NCI-H2171 (cell line): ENCODE results near the gene RARG.
"Not testable (repeated sequence)": the region's sequence is repeated elsewhere in the genome, so short reads cannot be mapped to it uniquely, and the experiment has no call there.

ENCODE experiments used
- DNase-seq: peaks from one replicate; lab custom pipeline; 2025; lab: John Stamatoyannopoulos, UW

Gene RARG

DNA sequence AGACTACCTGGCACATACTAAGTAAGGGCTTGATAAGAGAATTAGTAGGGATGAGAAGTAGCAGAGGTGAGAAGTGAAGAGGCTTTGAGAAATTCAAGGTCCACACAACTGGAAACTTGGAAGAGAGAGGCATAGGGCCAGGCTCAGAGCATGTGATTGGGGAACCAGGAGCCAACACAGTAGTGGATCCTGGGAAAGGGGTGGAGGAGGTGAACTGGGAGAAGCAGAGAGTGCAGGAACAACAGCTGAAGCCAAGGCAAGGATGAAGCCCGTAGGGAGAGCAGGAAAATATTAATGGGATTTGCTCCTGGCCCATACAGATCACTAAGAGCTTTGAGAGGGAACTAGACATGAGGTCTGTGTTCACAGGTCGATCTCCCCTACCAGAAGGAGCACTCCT is 23.6 kb downstream of the RARG start:
- DNase-seq, result no peak

DNA sequence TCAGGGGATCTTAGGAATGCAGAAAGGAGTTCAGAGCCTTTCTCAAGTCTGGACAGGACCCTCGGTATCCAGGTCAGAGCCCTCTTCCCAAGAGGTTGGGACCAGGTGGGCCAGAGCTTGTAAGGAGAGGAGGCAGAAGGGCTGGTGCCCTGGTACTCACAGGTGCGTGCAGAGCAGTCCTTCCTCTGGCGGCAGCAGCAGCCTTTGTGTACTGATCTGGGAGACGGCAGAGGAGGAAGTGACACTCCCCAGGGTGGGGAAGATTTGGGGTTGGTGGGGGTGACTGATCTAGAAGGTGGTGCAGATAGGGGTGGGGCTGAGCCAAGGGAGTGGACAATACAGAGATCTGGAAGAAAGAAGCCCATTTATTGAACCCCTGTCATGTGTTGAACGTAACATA is 25.0 kb downstream of the RARG start, which contains the start of gene ITGB7:
Gene ITGB7 (minus strand): TSS at position 210 of the 400 bp plus-strand sequence. CDS start 6,808 bp downstream, outside the sequence.
- no peak for DNase-seq

- no peak for DNase-seq
Observed at GRCh38 chr12:53205747-53206419, 26.1 kb downstream of the RARG start.

DNA sequence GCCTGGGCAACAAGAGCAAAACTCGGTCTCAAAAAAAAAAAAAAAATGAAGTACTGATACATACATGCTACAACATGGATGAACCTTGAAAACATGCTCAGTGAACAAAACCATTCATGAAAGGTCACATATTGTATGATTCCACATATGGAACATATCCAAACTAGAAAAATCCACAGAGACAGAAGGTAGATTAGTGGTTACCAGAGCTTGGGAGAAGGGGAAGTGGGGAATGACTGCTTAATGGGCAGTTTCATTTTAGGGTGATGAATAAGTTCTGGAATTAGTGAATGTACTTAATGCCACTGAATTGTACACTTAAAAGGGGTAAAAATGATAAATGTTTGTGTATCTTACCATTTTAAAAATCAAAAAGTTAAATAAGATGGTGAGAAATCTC is 27.7 kb downstream of the RARG start:
- DNase-seq, result no peak

- not testable (repeated sequence) for DNase-seq
Observed at GRCh38 chr12:53202316-53202715, 29.7 kb downstream of the RARG start.

DNA sequence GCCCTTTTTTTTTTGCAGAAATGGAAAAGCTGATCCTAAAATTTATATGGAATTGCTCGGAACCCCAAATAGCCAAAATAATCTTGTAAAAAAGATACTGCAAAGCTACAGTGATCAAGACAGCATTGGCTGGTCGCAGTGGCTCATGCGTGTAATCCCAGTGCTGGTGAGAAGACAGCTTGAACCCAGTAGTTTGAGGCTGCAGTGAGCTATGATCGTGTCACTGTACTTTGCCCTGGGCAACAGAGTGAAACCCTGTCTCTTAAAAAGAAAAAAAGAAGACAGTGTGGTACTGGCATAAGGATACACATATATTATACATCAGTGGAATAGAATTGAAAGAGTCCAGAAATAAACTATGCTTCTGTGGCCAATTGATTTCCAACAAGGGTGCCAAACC is 30.4 kb downstream of the RARG start:
- DNase-seq, result no peak

DNA sequence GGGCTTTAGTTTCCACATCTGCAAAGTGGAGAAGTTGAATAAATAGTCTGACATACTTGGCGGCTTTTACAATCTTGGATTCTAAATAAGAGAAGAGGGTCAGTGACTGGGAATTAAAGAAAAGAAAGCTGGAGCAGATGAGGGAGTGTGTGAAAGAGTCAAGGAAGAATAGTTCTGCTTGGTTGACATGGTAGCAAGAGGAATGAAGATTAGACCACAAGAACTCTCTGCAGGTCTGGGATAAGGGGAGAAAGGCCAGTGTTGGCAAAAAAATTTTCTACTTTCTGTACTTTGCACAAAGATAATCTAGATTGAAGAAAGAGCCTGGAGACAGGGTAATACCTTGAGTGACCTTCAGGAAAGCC is 30.9 kb downstream of the RARG start:
- DNase-seq, result no peak

DNA sequence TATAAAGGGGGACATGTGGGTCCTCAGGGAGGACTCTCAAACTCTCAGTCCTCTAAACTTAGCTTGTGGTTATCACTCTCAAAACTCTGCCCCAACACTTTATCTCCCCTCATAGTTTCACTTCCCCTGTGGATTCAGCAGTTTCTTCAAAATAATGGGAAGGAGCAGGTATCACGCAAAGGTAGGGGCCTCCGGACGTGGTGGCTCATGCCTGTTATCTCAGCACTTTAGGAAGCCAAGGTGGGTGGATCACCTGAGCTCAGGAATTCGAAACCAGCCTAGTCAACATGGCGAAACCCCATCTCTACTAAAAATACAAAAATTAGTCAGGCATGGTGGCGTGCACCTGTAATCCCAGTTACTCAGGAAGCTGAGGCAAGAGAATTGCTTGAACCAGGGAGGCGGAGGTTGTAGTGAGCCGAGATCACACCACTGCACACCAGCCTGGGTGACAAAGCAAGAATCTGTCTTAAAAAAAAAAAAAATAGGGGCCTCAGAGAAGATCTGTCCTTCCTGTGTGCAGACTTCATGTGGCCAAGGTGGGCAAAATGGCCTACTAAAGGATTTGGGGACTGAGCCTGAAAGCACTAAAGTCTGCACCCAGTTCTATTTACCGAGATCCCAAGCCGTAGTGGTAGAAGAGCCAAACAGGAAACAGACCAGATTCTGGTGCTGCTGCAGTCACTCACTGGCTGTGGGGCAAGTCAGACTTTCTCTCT is 31.4 kb downstream of the RARG start:
- DNase-seq, result no peak

GRCh38 chr12:53200107-53200457 is 31.9 kb downstream of the RARG start:
- DNase-seq, result no peak

- DNase-seq, result no peak
Observed at GRCh38 chr12:53199700-53200099, 32.3 kb downstream of the RARG start.

DNA sequence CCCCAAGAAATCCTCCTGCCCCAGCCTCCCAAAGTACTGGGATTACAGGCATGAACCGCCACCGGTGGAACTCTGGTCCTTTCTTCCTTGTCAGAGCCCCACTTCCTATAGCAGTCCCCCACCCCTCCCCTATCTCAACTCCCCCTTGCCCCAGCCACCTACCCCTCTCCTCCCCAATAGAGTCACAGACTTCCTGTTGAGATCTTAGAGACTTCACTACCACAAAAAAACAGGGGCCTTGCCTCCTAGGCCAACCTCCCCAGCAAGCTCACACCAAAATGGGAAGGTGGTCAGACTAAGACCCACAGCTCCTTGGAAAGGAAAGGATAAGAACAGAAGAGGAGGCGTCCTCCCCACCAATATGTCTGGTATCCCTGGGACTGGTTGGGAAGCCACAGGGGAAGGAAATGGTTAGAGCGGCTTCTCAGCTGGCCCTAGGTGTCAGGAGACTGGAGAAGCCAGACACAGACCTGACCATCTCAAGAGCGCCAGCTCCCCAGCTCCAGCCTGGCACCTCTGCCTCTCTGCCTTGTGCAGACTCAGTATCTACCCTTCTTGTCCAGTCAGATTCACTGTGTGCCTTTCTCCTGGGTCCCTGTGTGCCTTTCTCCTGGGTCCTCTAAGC is 33.4 kb downstream of the RARG start:
- DNase-seq, result no peak

GRCh38 chr12:53197011-53197640 is 34.9 kb downstream of the RARG start:
- DNase-seq, result no peak

DNA sequence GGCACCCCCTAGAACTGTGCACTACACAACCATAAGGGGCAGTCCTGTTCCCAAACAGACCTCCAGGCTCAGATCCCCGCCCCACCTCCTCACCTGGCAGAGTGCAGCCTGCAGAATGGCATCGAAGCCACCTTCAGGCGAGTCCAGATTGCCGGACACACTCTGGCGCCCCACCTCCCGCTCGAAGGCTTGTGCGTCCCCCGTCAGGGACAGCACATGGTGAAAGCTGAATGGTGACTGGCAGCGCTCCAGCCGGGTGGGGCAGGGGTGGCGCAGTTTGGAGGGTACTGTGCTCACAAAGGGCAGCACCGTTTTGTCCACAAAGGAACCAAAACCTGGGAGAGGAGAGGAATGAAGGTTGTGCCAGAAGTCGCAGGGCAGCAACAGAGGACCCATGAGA is 35.5 kb downstream of the RARG start:
- no peak for DNase-seq

DNA sequence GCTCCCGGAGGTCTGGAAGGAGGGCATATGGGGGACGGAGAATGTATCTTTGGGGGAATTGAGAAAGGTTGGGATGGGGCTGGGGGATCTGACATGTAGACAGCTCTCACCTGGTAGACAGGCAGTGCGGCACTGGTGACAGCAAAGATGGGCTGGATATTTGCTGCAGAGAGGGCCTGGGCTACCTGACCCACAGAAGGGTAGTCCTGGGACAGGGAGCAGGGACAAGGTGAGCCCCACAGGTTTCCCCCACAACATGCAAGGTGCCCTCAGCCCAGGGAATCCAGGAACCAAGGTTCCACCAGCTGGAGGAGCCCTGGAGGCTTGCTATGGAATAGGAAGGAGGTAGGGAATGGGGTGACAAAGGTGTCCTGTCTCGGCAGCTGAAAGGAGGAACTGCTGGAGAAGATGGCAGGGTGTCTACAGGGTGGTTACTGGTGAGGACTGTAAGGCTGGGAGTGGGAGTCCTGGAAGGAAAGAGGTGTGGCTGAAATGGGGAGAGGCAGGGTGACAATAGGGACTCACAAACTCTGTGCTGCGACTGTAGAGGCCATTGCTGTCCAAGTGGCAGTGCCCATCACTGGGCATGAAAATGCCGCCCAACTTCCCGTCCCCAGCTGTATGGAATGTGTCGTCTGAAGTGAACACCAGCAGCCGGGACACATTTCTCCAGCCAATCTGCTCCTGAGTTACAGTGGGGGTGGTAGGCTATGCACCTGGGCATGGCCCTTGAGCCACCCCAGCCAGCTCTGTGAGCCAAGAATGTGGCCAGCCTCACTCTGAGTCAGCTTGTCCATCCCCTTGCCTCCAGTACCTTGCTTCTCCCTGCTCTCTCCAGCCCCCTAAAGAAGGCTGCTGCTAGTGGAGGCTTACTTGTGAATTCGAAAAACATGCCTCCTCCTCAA is 36.2 kb downstream of the RARG start:
- no peak for DNase-seq

- no peak for DNase-seq
Observed at GRCh38 chr12:53194973-53195372, 37.0 kb downstream of the RARG start.

DNA sequence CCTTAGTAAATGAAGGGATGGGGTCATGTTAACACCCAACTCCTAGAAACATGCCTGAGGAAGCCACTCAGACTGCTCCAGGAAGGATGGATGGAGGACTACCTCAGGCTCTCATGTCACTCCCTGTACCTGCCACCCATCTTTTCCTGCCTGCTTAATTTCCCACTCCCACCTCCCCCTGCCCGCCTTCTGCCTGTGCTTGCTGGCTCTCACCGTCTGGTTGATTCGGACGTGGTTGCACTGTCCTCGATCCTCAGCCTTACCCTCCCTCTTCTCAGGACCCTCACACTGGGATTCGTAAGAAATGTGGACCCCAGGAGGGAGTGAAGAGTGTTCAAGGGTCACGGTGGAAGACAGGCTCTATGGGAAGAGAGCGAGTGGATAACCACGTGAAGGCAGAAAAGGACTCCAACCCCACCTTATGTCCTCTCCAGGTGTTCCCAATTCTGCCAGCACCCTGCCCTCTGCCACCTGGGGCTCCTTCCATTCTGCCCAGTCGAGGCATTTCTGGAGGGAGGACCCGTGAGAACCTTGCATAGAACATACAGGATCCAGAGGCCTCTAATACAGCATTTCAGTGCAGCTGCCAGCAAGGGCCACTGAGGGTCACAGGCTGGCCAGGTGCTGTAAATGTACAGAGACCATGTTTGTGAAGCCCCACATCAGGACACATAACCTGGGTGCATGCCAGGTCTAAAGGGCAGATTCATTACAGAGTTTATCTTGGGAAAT is 37.9 kb downstream of the RARG start:
- no peak for DNase-seq

GRCh38 chr12:53193040-53193439 is 39.0 kb downstream of the RARG start:
- DNase-seq, result no peak

DNA sequence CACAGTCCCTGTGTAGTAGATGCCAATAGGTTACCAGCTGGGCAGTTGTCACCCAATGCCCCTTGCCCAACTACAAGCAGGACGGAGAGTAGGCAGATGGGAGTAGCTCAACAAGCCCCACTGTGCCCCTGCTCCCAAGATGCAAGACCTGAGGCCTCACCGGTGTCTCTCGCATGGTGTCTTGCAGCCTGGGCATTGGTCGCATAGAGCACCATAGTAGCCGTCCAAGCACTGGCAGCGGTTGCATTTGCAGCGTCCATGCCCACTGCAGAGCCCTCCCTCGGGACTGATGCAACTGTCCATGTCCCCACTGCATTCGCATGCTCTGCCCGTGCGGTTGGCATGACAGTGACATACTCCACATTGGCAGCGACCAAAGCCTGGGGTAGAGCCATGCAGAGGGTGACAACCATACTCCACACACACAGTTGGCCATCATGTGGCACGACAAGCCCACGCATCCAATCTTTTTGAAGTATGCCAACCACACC is 39.4 kb downstream of the RARG start:
- no peak for DNase-seq

DNA sequence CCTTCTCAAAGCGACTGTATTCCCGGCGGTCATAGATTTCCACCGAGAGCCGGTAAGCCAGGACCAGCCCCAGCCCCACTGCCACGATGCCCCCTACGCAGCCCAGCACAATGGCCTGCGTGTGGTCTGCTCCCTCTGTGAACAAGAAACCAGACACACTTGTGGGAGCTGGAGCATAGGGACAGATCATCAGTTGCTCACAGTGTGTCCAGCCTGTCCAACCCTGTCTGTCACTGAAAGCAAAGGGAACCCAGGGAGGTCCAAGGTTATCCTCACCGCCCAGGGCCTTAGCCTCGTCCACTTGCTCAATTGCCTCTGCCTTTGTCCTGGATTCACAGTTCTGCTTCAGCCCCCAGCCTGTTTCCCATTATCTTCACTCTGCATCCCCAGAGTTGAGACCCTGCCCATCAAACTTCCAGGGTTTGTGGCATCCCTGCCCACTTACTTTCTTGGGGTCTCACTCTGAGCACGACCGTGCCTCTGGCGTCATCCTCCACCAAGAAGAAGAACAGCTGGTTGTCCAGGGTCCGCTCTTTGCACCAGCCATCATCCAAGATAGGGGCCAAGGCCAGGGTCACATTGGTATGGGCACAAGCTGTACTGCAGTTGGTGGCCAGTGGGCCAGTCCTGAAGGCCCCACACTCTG is 40.0 kb downstream of the RARG start:
- DNase-seq, result no peak

GRCh38 chr12:53191096-53191884 is 40.7 kb downstream of the RARG start:
- DNase-seq, result no peak
